ENCODE results near the gene SPINT2. TPM values are rescaled to one million over a fixed set of nuclear protein-coding genes. Genes with fewer than 3 reads are reported as not detected.
A peak's percentile ranks its signal among the peaks of the same experiment; 100 is the strongest.

Gene SPINT2
- total RNA-seq, 4 donors from 2014 or later: 396 to 1,376 (median 946) TPM

DNA sequence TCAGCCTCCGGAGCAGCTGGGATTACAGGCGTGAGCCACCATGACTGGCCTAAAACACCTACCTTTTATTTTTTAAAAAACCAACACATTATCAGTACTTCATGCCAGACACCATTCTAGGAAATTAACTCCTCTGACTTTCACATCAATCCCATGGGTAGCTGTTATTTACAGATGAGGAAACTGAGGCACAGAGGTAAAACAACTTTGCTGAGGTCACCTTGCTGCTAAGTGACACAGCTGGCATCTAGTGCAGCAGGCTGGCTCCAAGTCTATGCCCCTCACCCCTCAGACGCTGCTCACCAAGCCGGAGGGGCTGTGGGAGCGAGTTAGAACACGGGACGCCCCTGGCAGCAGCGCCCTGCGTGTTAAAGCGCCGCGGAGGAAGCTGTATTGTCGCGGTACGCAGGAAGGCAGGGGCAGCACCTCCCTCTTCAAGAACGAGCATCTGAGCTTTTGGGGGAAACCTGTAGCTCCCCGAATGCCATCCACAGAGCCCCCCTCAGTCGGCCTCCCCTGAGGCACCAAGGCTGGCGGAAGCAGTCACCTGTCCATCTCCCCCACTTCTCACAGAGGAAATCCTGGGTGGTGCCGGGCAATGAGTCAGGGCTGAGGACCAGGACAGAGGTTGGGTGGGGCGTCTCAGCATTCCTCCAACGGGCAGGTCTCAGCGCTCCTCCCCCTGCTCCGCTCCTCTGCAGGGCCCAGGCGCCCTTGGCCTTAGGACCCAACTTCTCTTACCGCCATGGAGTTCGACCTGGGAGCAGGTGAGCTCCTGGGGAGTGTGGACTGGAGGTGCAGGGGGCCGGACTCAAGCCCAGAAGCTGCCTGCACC is 39.4 kb downstream of the SPINT2 start, which contains the start of gene C19orf33:
Gene C19orf33, plus strand, starts transcription at position 735 of the 835 bp plus-strand sequence. Its CDS starts 11 bp downstream, at position 746.
- Histone ChIP-seq H3K4me3 (peak within 1 kb of the TSS; percentile 22 to 49 (median 29)), H3K9me3 (no peaks in the 10 kb centered on the region), H3K4me1 (peaks cover 6 to 43% (median 15%) of the 10 kb centered on the region in 4 donors), H3K27ac (peak within 1 kb of the TSS; percentile 90 to 94 (median 94)), H3K36me3 (peaks cover 0 to 3% (median 0%) of the 10 kb centered on the region in 4 donors), H3K27me3 (no peaks in the 10 kb centered on the region)
- intact Hi-C loops (cut with DNase I; ENCODE audit: low total_unique reads) (no loop called here), in situ Hi-C loops (cut with MboI; ENCODE audit: low pct_ligation_motif_present in 1 of 4, low pct_unique_long_range_greater_than_20kb in 1 of 4, low sequenced_read_pairs in 3 of 4) (no loop called here)
- DNase-seq: peak; percentile 93
- WGBS, 2 donors (ENCODE audit: low coverage in 1 of 2): 50 to 100% methylated on average over 2 to 22 of the region's 28 CpGs
- TF ChIP-seq POLR2AphosphoS5 (IDR thresholded peaks at IDR 0.05) (peak; percentile 38 to 91 (median 89)), EP300 (IDR thresholded peaks at IDR 0.05; ENCODE audit: low read depth) (no peak), POLR2A (IDR thresholded peaks at IDR 0.05) (peak; percentile 88)
- TF ChIP-seq, protein P1, sequence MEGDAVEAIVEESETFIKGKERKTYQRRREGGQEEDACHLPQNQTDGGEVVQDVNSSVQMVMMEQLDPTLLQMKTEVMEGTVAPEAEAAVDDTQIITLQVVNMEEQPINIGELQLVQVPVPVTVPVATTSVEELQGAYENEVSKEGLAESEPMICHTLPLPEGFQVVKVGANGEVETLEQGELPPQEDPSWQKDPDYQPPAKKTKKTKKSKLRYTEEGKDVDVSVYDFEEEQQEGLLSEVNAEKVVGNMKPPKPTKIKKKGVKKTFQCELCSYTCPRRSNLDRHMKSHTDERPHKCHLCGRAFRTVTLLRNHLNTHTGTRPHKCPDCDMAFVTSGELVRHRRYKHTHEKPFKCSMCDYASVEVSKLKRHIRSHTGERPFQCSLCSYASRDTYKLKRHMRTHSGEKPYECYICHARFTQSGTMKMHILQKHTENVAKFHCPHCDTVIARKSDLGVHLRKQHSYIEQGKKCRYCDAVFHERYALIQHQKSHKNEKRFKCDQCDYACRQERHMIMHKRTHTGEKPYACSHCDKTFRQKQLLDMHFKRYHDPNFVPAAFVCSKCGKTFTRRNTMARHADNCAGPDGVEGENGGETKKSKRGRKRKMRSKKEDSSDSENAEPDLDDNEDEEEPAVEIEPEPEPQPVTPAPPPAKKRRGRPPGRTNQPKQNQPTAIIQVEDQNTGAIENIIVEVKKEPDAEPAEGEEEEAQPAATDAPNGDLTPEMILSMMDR (IDR thresholded peaks at IDR 0.05): no peak

DNA sequence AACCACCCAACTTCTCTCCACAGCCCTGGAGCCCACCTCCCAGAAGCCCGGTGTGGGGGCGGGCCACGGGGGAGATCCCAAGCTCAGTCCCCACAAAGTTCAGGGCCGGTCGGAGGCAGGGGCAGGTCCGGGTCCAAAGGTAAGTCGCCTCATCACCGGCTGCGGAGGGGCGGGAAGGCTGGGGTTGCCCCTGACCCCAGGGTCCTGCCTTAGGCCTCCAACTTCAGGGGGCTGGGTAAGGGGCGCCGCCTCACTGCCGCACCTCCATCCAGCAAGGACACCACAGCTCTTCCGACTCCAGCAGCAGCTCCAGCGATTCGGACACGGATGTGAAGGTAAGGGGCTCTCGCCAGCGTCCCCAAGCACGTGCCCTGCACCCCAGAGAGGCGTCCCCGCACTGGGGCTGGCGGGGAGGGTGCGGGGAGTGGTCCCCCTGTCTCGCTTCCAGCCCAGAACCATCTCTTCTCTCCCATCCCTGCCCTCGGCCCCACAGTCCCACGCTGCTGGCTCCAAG is 40.0 kb downstream of the SPINT2 start:
- peaks cover 6 to 38% (median 15%) of the 10 kb centered on the region in 4 donors for H3K4me1 ChIP-seq
- peak overlapping the region; percentile 22 to 48 (median 29) for H3K4me3 ChIP-seq
- H3K36me3 ChIP-seq: peaks cover 0 to 3% (median 0%) of the 10 kb centered on the region in 4 donors
- intact Hi-C loops (cut with DNase I; ENCODE audit: low total_unique reads) (no loop called here), in situ Hi-C loops (cut with MboI; ENCODE audit: low pct_ligation_motif_present in 1 of 4, low pct_unique_long_range_greater_than_20kb in 1 of 4, low sequenced_read_pairs in 3 of 4) (no loop called here)
- TF ChIP-seq POLR2AphosphoS5 (IDR thresholded peaks at IDR 0.05) (no peak), EP300 (IDR thresholded peaks at IDR 0.05; ENCODE audit: low read depth) (no peak), POLR2A (IDR thresholded peaks at IDR 0.05) (no peak)
- TF ChIP-seq, protein P1 (IDR thresholded peaks at IDR 0.05): no peak
- H3K27me3 ChIP-seq: no peaks in the 10 kb centered on the region
- H3K27ac ChIP-seq: peak overlapping the region; percentile 90 to 94 (median 94)
- no peaks in the 10 kb centered on the region for H3K9me3 ChIP-seq
- WGBS, 2 donors (ENCODE audit: low coverage in 1 of 2): 40 to 69% methylated on average over 1 to 13 of the region's 27 CpGs
- no peak for DNase-seq

DNA sequence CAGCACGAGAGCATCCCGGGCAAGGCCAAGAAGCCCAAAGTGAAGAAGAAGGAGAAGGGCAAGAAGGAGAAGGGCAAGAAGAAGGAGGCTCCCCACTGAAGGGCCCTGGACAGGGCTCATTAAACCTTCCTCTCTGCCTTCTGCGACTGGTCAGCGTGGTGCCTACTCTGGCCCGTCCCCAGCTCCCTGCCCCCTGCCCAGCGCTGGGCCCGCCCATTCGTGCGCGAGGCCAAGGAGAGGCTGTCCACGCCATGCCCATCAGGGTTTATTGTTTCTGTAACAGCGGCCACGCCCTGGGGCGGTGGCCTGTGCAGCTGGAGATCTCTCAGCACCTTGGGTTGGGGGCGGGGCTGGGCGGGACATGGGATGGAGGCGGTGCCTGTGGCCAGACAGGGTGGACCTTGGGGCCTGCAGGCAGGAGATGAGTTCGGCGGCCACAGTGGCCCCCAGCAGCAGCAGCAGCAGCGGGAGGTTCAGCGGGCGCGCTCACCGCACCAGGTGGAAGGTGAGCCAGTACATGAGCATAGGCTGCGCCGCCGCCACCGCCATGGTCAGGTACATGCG is 40.6 kb downstream of the SPINT2 start:
- DNase-seq: peak; percentile 94
- intact Hi-C loops (cut with DNase I; ENCODE audit: low total_unique reads) (no loop called here), in situ Hi-C loops (cut with MboI; ENCODE audit: low pct_ligation_motif_present in 1 of 4, low pct_unique_long_range_greater_than_20kb in 1 of 4, low sequenced_read_pairs in 3 of 4) (no loop called here)
- TF ChIP-seq, protein P1 (IDR thresholded peaks at IDR 0.05): no peak
- peak; percentile 94 for TF ChIP-seq POLR2A (IDR thresholded peaks at IDR 0.05)
- peak; percentile 68 for TF ChIP-seq EP300 (IDR thresholded peaks at IDR 0.05; ENCODE audit: low read depth)
- TF ChIP-seq POLR2AphosphoS5 (IDR thresholded peaks at IDR 0.05): peak; percentile 44 to 96 (median 93)
- Histone ChIP-seq H3K27me3 (no peaks in the 10 kb centered on the region), H3K4me3 (peak overlapping the region; percentile 22 to 49 (median 29)), H3K4me1 (peaks cover 4 to 33% (median 13%) of the 10 kb centered on the region in 4 donors), H3K27ac (peak overlapping the region; percentile 90 to 94 (median 94)), H3K9me3 (no peaks in the 10 kb centered on the region), H3K36me3 (peaks cover 0 to 3% (median 0%) of the 10 kb centered on the region in 4 donors)
- WGBS, 2 donors (ENCODE audit: low coverage in 1 of 2): 58% methylated on average over 16 of the region's 29 CpGs; no CpG with 5 or more reads in 1 of the 2 donors

DNA sequence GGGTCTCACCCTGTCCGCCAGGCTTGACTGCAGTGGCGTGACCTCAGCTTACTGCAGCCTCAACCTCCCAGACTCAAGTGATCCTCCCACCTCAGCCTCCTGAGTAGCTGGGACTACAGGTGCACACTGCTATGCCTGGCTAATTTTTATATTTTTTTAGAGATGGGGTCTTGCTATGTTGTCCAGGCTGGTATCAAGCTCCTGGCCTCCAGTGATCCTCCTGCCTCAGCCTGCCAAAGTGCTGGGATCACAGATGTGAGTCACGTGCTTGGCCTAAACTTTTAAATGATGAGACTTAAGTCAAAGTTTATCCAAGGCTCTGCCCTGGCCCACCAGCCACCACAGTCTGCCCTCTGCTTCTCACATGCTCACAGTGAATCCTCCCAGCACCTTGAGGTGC is 41.9 kb downstream of the SPINT2 start:
- WGBS, 2 donors (ENCODE audit: low coverage in 1 of 2): 91 to 100% methylated on average over 2 to 3 of the region's 3 CpGs
- DNase-seq: no peak
- TF ChIP-seq, protein P1 (IDR thresholded peaks at IDR 0.05): no peak
- TF ChIP-seq POLR2A (IDR thresholded peaks at IDR 0.05) (no peak), EP300 (IDR thresholded peaks at IDR 0.05; ENCODE audit: low read depth) (no peak), POLR2AphosphoS5 (IDR thresholded peaks at IDR 0.05) (no peak)
- in situ Hi-C loops (cut with MboI; ENCODE audit: low pct_ligation_motif_present in 1 of 4, low pct_unique_long_range_greater_than_20kb in 1 of 4, low sequenced_read_pairs in 3 of 4): no loop called here
- peaks cover 0 to 23% (median 9%) of the 10 kb centered on the region in 4 donors for H3K4me1 ChIP-seq
- no peak overlapping the region for H3K4me3 ChIP-seq
- intact Hi-C loops (cut with DNase I; ENCODE audit: low total_unique reads): no loop called here
- peaks cover 0 to 3% (median 0%) of the 10 kb centered on the region in 4 donors for H3K36me3 ChIP-seq
- no peaks in the 10 kb centered on the region for H3K27me3 ChIP-seq
- no peaks in the 10 kb centered on the region for H3K9me3 ChIP-seq
- H3K27ac ChIP-seq: no peak overlapping the region
